RCC 7860 (cell line): ENCODE measurements around the gene UQCRQ.

Source experiments
- DNase-seq: peaks from one replicate; pipeline ENCODE4 v3.0.0-alpha.2; 2015; ENCODE audit warnings: low spot score
- FAIRE-seq: peaks from 2 replicates; lab custom pipeline; 2012; peaks lifted over from hg19 to GRCh38; lab: Jason Lieb, UNC

UQCRQ gene

DNA sequence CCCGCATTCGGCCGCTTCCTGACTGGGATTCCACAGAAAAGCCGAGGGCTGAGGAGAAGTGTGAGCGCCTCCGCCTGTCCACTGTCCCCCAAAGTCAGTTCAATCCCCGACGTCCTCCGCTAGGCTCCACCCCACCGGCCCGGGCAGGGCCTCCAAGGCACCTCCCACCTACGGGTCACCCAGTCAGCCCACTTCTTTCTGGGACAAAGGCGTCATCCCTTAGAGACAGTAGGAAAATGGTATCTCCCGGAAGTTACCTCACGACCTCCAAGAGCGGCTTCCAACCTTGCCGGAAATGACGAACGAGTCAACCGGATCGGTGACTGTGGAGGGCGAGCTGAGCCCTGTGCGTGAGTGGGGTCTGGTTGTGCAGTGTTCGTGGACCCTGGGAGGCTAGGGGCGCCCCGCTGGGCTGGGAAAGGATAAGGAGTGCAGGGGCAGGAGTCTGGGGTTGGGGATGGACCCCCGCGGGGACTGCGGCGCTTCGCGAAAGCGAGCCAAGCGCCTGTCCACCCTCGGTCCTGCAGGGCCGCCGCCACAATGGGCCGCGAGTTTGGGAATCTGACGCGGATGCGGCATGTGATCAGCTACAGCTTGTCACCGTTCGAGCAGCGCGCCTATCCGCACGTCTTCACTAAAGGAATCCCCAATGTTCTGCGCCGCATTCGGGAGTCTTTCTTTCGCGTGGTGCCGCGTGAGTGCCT lies at the start of gene UQCRQ, which contains the start of gene GDF9:
Gene UQCRQ (plus strand): TSS at position 301 of the 704 bp plus-strand sequence. CDS start 240 bp downstream, at position 541.
Gene GDF9 (minus strand): TSS at position 128 of the 704 bp plus-strand sequence. CDS start 1,936 bp downstream, outside the sequence.
- FAIRE-seq (peak; percentile 86), DNase-seq (peak; percentile 97)

DNA sequence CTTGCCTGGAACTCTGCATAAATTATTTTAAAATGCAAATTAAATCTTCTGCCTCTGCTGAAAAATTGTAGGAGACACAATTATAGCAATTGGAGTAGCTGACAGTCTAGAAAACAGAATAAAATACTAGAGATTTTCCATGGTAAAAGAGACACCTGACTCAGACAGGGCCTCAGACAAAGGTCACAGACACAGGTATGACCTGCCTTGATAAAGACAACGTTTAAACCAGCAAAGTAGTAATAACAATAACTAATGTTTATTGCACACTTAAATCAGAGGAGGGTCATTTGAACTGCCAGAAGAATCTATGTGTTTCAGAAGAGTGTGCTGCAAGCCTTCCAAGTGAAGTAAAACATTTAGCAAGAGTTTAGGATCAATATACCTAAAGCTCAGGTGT lies 49.4 kb upstream of the UQCRQ start:
- DNase-seq: no peak
- FAIRE-seq: no peak

DNA sequence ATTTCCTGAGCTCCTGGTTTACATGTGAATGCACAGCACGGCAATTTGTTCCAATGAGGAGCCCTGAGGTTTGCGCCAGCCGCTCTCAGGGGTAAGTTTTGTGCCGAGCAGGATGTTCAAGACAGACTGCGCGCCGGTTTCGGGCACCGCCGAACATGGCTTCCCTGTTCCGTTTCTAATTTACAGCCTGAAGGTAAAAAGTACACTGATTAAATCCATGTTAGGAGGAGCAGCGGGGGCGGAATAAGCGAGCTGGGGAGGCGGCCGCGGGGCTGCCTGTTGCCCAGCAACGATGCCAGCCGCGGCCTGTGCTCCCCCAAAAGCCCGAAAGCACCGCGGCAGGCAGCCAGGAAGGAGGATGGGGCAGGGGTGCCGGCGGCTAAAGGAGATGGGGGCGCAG lies 47.0 kb upstream of the UQCRQ start:
- DNase-seq: no peak
- no peak for FAIRE-seq

DNA sequence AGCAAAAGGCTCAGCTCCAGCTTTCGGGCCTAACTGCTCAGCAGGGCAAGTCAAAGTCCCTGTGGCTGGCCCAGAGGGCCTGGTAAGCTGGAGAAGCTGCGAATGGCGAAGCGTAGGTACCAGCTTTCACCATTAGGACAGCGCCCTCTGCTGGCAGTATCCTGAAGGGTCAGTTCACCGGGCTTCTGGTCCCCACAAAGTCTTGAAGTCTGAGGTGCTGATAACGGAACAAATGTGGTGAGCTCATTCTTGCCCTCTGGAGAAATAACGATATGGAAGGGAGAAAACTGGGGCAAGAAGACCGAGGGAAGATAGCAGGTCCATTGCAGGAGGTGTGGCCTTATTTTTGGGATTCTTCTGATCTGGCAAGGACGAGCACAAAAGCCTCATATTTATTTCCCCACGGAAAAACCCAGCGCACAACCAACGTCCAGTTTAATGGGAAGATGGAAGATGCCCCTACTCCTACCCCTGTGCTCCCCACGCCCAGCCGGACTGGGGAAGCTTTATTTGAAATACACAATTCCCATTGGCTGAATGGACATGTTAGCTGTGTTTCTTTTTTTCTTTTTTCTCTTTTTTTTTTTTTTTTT lies 46.2 kb upstream of the UQCRQ start:
- FAIRE-seq (peak; percentile 54), DNase-seq (peak; percentile 67)

DNA sequence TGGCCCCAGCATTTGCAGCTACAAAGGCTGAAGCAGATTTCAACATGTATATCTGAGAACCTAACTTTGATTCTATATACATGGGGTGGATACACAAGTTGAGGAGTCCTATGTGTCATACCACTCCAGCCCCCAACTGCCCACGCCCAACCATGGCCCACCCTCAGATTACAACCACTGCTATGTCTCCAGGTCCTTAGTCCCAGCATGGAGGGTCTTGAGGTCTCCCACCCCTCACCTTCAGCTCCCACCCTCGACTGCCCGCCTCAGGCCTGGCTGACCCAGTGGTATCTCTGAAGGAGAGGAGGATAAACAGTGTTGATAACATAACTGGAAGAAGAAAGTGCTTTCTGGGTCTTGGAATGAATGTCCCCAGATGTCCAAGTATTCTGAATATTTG lies 45.1 kb upstream of the UQCRQ start:
- FAIRE-seq: no peak

DNA sequence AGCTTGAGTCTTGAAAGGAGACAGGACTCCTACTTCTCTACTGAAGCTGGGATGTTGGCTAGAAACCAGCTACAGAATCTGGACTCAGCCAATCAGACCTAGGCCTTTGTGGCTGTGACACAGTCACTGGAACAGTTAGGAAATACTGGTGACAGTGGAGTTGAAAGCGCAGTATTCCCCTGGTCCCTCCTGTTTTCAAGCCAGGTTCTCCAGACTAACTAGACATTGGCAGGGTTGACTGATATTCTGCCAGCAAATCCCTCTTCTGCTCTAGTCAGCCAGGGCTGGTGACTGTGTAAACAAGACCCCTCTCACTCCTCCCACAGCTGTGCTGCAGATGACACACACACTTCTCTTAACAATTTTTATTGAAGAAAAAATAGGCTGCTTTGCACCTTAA lies 44.7 kb upstream of the UQCRQ start:
- DNase-seq (no peak), FAIRE-seq (no peak)

More for the DNA sequence above, 45.1 kb upstream of the UQCRQ start:
- no peak for DNase-seq

DNA sequence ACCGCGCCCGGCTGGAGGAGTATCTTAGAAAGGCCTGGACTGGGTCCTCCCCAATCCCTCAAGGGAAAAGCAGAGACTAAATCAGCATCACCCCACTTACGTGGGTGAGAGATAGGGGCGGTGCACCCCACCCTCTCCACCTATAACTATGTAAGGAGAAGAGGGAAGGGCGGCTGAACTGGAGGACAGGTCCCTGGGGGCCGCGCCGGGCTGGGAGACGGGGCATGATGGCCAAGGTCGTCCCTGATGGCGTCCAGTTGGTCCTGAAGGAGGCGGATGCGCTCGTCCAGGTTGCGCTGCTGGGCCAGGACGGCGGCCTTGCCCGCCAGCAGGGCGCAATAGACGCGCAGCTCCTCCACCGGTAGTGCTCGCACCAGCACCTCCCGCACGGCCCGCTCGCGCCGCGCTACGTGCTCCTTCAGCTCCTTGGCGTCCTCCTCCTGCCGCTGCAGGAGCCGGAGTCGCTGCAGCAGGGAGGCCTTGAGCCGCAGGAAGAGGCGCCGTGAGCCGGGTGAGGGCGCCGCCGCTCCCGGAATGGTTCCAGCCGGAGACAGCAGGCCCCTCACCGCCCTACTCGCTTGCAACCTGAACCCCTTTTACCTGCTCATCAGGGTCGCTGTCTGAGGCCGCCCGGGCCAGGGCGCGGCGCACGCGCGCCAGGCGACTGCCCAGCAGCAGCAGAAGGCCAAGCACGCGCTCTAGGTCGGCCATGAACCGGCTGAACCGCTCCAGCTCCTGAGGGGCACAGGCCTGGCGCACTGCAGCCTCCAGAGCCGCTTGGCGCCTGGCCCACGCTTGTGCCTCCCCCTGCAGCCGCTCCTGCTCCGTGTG lies 43.6 kb upstream of the UQCRQ start:
- FAIRE-seq: no peak
- no peak for DNase-seq

DNA sequence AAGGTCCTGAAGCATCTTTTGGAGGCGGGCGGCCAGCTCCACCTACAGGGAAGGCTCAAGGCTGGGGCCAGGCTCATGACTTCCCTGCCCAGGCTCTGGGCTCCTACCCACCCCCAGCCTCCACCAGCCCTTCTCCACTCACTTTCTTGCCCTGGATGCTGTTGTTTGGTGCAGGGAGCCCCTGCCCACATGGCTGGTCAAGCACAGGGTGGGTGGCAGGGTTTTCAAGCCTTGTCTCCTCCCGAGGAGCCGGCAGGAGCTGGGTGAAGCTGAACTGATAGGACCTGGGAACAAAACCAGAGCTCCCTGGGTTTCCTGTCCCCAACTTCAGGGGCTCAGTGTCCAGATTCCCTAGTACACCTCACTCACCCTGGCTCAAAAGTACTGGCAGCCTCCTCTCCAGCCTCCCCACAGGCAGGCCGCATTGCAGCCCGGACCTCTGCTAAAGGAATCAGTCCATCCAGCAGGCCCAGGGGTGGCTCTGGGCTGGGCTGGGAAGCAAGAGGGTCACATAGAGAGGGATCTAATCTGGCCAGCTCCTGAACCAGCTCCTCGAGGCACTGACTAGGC lies 42.9 kb upstream of the UQCRQ start:
- FAIRE-seq (no peak), DNase-seq (no peak)

DNA sequence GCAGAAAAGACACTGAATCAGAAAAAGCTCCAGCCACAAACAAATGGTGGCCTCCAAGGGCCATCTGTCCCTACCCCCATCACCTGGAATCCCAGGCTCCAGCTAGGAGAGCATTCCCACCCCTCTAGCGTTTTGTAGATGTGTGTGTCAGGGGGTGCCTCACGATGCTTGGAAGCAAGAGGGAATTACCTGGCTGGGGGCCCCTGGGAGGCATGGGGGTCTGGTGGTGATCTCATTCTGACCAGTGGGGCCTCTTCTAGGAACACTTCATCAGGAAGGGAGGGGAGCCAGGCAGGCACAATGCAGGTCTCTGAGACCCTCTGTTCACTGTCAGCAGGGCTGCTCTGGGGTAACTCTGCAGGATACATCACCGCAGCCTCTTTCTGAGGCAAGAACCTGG lies 42.0 kb upstream of the UQCRQ start:
- DNase-seq (no peak), FAIRE-seq (no peak)

DNA sequence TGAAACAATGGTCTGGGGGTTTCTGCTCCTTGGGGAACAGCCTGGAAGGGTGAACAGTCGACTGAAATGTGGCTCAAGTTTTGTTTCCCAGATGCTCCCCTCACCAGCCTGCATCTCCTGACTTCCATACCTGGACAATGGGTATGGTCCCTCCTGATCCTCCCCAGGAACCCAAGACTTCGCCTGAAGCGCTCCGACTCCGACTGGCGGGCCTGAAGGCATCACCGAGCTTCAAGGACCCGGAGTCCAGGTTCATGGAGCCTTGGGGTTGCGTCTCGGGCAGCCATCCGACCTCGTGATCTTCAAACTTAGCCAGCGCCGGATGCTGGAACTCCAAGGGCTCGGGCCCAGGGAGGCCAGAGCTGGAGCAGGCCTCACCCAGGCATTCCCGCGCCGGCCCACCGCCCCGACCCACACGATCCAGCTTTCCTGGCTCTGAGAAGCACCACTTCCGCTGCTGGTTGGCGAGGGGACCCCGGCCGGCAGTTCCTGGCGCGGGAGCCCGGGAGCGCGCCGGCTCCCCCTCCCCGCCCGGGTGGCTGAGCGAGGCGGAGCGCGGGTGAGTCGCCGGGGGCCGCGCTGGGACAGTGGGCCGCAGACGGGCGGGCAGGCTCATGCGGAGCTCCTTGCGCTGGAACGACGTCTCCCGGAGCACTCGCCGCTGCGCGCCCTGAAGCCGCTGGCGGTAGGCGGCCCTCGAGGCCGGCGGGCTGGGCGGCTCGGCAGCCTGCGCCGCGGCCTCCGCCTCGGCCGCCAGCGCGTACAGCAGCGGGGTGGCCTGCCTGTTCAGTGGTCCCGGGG lies 41.2 kb upstream of the UQCRQ start:
- FAIRE-seq: no peak

DNA sequence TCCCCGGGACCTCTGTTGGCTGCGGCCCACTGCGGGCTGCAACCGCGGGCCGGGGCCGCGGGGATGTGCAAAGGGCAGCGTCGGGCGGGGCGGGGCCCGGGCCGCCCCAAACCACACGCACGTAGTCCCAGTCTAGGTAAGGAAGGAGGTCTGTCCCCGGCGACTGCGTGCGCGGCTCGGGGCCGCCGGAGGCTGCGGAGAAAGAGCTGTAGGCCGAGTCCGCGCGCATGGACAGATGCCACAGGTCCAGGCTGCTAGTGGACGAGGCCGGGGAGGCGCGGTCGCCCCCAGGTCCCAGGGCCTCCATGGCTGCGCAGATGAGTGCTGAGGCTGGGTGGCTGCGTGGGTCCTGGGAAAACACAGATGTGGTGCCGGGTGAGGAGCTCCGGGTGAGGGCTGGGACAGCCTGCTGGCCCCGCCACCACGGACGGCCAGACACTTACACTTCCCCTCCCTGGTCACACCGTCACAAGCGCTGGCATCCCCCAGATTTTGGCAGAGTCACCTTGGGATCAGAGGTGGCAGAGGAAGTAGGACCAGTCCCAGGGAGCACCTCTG lies 40.5 kb upstream of the UQCRQ start:
- no peak for DNase-seq
- no peak for FAIRE-seq

More for the DNA sequence above, 41.2 kb upstream of the UQCRQ start:
- DNase-seq: no peak

DNA sequence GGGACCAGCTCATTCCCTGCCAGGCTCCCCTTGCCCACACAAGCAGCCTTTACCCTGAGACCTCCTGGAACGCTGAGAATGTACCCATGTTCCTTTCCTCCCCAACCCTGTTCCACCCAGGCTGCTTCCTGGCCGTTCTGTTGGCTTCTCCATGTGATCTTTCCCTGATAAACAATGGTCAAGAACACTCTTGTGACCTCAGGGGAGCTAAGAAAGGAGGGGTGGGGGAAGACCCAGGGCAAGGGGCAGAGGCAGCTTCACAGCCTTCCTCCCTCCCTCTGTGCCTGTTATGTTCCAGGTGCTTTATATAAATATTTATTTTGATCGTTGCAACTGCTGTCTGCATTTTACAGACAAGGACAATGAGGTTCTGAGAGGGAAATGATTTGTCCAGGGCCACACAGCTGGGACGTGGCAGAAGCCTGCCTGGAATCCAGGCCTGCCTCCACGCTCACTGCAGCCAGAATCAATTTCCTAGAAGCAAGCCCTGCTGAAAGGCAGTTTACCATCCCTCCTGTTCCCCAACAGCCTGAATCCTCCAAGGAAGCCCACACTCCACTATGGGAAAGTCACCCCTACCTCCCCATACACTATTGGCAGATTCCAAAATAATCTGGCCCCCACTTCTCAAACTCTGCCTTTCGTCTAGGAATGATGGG lies 39.9 kb upstream of the UQCRQ start:
- no peak for DNase-seq
- no peak for FAIRE-seq

DNA sequence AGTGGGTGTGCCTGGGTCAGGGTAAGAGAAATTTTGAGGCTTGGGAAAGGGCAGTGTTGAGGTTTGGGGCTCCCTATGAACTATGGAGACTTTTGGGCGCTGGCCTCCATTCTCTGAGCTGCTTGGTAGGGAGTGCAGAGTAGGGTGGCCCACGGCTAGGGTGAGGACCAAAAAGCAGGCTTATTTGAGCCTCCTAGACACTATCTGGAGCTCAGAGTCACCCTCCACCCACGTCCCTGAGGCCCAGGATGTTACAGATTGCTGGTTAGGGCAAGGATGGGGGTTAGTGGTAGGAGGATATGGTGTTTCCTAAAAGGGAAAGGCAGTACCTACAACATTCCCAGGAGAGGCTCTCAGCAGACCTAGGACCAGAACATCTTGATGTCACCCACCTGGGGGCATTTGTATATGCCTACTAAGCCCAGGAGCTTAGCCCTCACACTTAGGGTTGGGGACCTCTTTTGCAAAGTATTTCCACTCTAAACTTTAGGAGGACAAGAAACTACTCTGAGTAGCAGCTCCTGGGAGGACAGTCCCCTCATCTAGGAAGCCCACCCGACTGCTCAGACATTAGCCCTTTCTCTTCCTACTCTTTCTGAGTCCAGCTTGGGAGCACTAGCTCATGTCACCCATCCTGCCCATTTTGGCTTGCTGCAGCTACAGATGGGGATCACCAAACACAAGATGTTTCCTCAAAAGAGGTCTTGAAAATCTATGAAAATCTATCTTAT lies 38.3 kb upstream of the UQCRQ start:
- no peak for DNase-seq
- no peak for FAIRE-seq

DNA sequence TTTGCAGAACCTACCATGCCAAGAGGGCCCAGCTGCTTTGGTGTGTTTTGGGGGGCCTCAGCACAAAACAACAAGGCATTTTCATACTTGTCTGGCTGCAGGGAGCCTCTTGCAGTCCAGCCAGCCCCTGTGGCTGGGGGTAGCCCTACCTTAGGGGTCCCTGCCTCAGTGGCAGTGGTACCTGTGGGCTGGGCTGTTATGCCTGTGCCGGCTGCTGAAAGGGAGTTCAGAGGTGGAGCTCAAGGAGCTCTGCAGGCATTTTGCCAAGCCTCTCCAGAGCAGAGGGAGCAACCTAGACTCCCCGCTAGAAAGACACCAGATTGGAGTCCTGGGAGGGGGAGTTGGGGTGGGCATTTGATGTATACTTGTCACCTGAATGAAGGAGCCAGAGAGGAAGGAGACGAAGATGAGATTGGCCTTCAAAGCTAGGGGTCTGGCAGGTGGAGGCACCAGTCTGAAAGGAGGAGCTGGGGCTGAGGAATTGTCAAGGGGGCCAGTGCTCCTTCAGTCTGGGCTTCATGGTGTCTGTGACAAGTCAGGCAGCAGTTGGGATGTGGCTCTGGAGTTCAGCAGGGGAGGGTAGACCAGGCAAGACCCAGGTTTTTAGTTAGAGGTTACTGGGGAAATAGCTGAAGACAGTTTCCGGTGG lies 37.5 kb upstream of the UQCRQ start:
- FAIRE-seq (no peak), DNase-seq (no peak)

DNA sequence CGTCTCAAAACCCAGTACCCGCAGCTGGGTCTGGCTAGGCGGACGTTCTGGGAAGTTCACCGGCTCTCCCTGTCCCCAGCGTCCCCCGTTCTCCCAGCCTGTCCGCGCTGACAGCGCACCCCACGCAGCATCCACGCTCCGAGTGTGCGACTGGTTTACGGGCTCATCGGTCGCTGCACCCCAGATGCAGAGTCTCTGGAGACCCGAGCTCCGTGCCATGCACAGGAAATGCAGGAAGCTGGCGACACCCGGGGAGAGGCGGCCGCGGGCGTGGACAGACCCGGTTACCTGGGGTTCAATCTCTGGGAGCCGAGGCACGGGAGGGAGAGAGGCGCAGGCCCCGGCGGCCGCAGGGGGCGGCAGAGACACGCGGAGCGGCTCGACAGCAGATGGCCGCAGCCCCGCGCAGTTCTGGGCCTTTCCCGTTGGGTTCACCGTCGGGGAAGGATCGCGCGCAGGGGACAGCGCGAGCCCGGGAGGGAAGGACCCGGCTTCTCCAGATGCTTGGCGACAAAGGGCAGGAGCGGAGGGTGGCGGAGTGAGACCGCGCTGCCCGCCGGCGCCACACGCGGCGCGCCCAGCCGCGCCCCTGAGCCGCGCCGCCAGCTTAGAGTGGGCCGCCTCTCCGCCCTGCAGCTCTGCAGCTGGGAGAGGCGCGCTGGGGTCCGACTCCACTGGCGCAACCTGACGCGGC lies 36.6 kb upstream of the UQCRQ start:
- DNase-seq (peak; percentile 53), FAIRE-seq (no peak)

DNA sequence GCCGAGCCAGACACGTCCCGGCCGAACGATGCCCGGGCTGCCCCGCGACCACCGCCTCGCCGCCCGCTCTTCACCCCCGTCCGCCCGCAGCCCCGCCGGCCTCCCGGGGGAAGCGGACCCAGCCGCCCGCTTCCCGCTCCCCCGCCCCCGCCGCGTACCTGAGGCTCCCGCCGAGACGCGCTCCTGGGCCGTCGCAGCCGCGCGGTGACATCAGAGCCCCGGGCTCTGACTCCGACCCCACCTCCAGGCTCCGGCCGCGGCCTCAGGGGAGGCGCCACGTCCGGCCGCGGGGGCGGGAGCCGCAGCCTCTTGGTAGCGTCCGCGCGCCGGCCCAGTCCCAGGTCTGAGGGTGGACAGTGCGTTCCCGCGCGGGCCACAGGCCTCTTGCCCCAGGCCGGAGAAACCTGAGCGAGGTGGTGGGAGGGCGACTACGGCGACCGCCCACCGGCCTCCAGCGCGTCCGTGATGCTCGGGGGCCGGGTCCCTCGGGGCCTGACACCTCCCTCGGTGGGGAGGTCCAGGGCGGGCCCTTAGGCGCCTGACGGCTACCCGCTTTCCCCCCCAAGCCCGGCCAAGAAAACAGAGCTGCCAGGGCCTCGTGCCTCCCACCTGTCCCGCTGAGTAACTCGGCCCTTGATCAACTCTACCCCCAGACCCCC lies 35.9 kb upstream of the UQCRQ start, which contains the start of gene SHROOM1:
Gene SHROOM1 (minus strand): TSS at position 212 of the 659 bp plus-strand sequence. CDS start 4,507 bp downstream, outside the sequence.
- no peak for FAIRE-seq
- peak; percentile 35 for DNase-seq
